SK-N-SH treated with all-trans-retinoic acid at 6 μM for 48 hours (cell line): Measurements from ENCODE around the gene RAB38.

Experiments
- ATAC-seq: fragments of 200-7000 bp; cut with Tn5 transposase; 3 replicates; pipeline ENCODE4 v1.9.1; 2020; ENCODE audit warnings: mild to moderate bottlenecking, moderate library complexity
- ARNTL ChIP-seq: fragments of 450-650 bp; formaldehyde crosslinking; IDR thresholded peaks from 2 replicates; pipeline ENCODE4 v1.5.0; 2020; ENCODE audit warnings: low read depth, mild to moderate bottlenecking, moderate library complexity, borderline replicate concordance
- CSDC2 ChIP-seq: fragments of 250-450 bp; sonication (Bioruptor Pico); IDR thresholded peaks from 2 replicates; pipeline ENCODE4 v1.5.0; 2020; ENCODE audit warnings: mild to moderate bottlenecking, moderate library complexity
- ESRRG ChIP-seq: fragments of 250-450 bp; sonication (Bioruptor Pico); IDR thresholded peaks from 2 replicates; pipeline ENCODE4 v1.6.1; 2021; ENCODE audit warnings: mild to moderate bottlenecking
- GLIS3 ChIP-seq: fragments of 250-450 bp; sonication (Bioruptor Pico); IDR thresholded peaks from 2 replicates; pipeline ENCODE4 v1.5.0; 2020; ENCODE audit warnings: mild to moderate bottlenecking, moderate library complexity
- ISL1 ChIP-seq: fragments of 250-450 bp; sonication (Bioruptor Pico); IDR thresholded peaks from 2 replicates; pipeline ENCODE4 v2.1.2; 2022; ENCODE audit warnings: mild to moderate bottlenecking, moderate library complexity
- OSR1 ChIP-seq: fragments of 250-450 bp; sonication (Bioruptor Pico); IDR thresholded peaks from 2 replicates; pipeline ENCODE4 v1.8.0; 2022; ENCODE audit warnings: moderate library complexity, mild to moderate bottlenecking, inconsistent platforms
- PPARA ChIP-seq: fragments of 250-450 bp; sonication (Bioruptor Pico); IDR thresholded peaks from 2 replicates; pipeline ENCODE4 v1.5.0; 2020; ENCODE audit warnings: mild to moderate bottlenecking, borderline replicate concordance
- RARB ChIP-seq: fragments of 250-450 bp; sonication (Bioruptor Pico); IDR thresholded peaks from 2 replicates; pipeline ENCODE4 v1.8.0; 2021; ENCODE audit warnings: mild to moderate bottlenecking, moderate library complexity
- SNAI2 ChIP-seq: fragments of 250-450 bp; sonication (Bioruptor Pico); IDR thresholded peaks from 2 replicates; pipeline ENCODE4 v1.5.0; 2020; ENCODE audit warnings: mild to moderate bottlenecking, moderate library complexity
- TCF4 ChIP-seq: fragments of 250-450 bp; sonication (Bioruptor Pico); IDR thresholded peaks from 2 replicates; pipeline ENCODE4 v1.8.0; 2021; ENCODE audit warnings: mild to moderate bottlenecking, moderate library complexity, borderline replicate concordance
- TOX ChIP-seq: fragments of 250-450 bp; sonication (Bioruptor Pico); IDR thresholded peaks from 2 replicates; pipeline ENCODE4 v1.8.0; 2021; ENCODE audit warnings: mild to moderate bottlenecking, moderate library complexity, borderline replicate concordance
- ZC3H10 ChIP-seq: fragments of 250-450 bp; sonication (Bioruptor Pico); IDR thresholded peaks from 2 replicates; pipeline ENCODE4 v1.5.1; 2021; ENCODE audit warnings: mild to moderate bottlenecking, moderate library complexity
- ZFP3 ChIP-seq: fragments of 250-450 bp; sonication (Bioruptor Pico); IDR thresholded peaks from 2 replicates; pipeline ENCODE4 v1.5.0; 2020; ENCODE audit warnings: mild to moderate bottlenecking, moderate library complexity
- ZNF565 ChIP-seq: fragments of 450-650 bp; formaldehyde crosslinking; conservative IDR thresholded peaks from 2 replicates; pipeline ENCODE4 v1.5.0; 2020; ENCODE audit warnings: low read depth, mild to moderate bottlenecking, moderate library complexity
- ZNF8 ChIP-seq: fragments of 450-650 bp; formaldehyde crosslinking; IDR thresholded peaks from 2 replicates; pipeline ENCODE4 v1.5.0; 2020; ENCODE audit warnings: mild to moderate bottlenecking, moderate library complexity
- TF ChIP-seq, protein P1 (sequence below): fragments of 250-450 bp; sonication (Bioruptor Pico); IDR thresholded peaks from 2 replicates; pipeline ENCODE4 v1.5.0; 2020; ENCODE audit warnings: mild to moderate bottlenecking, moderate library complexity
- TF ChIP-seq, protein P2 (sequence below): fragments of 250-450 bp; sonication (Bioruptor Pico); IDR thresholded peaks from 2 replicates; pipeline ENCODE4 v1.5.1; 2020; ENCODE audit warnings: low read depth, mild to moderate bottlenecking, moderate library complexity
- TF ChIP-seq, protein P3 (sequence below): fragments of 250-450 bp; sonication (Bioruptor Pico); IDR thresholded peaks from 2 replicates; pipeline ENCODE4 v1.8.0; 2020; ENCODE audit warnings: mild to moderate bottlenecking, moderate library complexity, borderline replicate concordance
- TF ChIP-seq, protein P4 (sequence below): fragments of 250-450 bp; sonication (Bioruptor Pico); IDR thresholded peaks from 2 replicates; pipeline ENCODE4 v1.8.0; 2021; ENCODE audit warnings: low read depth, mild to moderate bottlenecking, moderate library complexity, borderline replicate concordance

Gene RAB38

DNA sequence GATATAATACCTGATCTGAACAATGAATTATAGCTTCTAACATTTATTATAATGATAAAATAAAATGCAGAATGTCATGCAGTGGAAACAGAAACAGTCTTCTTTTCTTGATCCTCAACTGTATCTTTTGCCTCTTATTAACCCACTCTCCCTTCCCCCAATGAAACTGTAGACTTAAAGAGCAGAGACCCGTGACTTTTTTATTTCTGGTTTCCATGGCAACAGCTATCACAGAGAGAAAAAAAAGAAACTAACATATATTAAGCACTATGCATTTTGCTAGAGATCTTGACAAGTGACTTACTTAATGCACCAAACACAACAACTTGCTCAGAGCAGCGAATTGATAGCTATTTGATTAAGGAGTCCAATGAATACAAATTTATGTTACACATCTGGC, 69.3 kb downstream of the RAB38 start (continued):
- TF ChIP-seq, protein P1, sequence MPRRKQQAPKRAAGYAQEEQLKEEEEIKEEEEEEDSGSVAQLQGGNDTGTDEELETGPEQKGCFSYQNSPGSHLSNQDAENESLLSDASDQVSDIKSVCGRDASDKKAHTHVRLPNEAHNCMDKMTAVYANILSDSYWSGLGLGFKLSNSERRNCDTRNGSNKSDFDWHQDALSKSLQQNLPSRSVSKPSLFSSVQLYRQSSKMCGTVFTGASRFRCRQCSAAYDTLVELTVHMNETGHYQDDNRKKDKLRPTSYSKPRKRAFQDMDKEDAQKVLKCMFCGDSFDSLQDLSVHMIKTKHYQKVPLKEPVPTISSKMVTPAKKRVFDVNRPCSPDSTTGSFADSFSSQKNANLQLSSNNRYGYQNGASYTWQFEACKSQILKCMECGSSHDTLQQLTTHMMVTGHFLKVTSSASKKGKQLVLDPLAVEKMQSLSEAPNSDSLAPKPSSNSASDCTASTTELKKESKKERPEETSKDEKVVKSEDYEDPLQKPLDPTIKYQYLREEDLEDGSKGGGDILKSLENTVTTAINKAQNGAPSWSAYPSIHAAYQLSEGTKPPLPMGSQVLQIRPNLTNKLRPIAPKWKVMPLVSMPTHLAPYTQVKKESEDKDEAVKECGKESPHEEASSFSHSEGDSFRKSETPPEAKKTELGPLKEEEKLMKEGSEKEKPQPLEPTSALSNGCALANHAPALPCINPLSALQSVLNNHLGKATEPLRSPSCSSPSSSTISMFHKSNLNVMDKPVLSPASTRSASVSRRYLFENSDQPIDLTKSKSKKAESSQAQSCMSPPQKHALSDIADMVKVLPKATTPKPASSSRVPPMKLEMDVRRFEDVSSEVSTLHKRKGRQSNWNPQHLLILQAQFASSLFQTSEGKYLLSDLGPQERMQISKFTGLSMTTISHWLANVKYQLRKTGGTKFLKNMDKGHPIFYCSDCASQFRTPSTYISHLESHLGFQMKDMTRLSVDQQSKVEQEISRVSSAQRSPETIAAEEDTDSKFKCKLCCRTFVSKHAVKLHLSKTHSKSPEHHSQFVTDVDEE (CRISPR knock-in tag) = no peak

DNA sequence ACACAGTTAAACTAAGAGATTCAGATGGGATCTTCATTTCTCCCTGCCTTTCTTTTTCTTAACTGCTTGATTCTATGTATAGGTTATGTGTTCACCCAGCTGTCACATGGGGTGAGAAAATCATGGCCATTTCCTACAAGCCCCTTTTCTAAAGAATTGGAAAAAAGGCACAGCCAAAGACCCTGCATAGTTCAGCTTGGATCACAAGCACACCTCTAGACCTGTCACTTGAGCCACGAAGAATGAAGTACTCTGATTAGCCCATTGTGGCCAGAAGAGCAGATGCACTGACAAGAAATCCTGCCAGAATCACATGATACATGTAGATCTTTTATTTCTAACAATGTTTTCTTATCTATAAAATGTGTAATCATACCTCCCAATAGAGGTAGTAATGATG, 69.7 kb downstream of the RAB38 start:
- TF ChIP-seq TOX (CRISPR knock-in tag) (no peak), PPARA (CRISPR knock-in tag) (no peak), ZC3H10 (no peak), OSR1 (CRISPR knock-in tag) (no peak), ARNTL (no peak), ZNF8 (CRISPR knock-in tag) (no peak), TCF4 (CRISPR knock-in tag) (no peak), ISL1 (CRISPR knock-in tag) (no peak), ESRRG (CRISPR knock-in tag) (no peak), ZFP3 (no peak), ZNF565 (CRISPR knock-in tag) (no peak), SNAI2 (CRISPR knock-in tag) (no peak), GLIS3 (CRISPR knock-in tag) (no peak), RARB (CRISPR knock-in tag) (no peak)
- TF ChIP-seq, protein P2, sequence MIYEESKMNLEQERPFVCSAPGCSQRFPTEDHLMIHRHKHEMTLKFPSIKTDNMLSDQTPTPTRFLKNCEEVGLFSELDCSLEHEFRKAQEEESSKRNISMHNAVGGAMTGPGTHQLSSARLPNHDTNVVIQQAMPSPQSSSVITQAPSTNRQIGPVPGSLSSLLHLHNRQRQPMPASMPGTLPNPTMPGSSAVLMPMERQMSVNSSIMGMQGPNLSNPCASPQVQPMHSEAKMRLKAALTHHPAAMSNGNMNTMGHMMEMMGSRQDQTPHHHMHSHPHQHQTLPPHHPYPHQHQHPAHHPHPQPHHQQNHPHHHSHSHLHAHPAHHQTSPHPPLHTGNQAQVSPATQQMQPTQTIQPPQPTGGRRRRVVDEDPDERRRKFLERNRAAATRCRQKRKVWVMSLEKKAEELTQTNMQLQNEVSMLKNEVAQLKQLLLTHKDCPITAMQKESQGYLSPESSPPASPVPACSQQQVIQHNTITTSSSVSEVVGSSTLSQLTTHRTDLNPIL = no peak
- TF ChIP-seq, protein P3, sequence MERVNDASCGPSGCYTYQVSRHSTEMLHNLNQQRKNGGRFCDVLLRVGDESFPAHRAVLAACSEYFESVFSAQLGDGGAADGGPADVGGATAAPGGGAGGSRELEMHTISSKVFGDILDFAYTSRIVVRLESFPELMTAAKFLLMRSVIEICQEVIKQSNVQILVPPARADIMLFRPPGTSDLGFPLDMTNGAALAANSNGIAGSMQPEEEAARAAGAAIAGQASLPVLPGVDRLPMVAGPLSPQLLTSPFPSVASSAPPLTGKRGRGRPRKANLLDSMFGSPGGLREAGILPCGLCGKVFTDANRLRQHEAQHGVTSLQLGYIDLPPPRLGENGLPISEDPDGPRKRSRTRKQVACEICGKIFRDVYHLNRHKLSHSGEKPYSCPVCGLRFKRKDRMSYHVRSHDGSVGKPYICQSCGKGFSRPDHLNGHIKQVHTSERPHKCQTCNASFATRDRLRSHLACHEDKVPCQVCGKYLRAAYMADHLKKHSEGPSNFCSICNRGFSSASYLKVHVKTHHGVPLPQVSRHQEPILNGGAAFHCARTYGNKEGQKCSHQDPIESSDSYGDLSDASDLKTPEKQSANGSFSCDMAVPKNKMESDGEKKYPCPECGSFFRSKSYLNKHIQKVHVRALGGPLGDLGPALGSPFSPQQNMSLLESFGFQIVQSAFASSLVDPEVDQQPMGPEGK (CRISPR knock-in tag) = no peak
- TF ChIP-seq, protein P1 (CRISPR knock-in tag) = no peak
- TF ChIP-seq, protein P4, sequence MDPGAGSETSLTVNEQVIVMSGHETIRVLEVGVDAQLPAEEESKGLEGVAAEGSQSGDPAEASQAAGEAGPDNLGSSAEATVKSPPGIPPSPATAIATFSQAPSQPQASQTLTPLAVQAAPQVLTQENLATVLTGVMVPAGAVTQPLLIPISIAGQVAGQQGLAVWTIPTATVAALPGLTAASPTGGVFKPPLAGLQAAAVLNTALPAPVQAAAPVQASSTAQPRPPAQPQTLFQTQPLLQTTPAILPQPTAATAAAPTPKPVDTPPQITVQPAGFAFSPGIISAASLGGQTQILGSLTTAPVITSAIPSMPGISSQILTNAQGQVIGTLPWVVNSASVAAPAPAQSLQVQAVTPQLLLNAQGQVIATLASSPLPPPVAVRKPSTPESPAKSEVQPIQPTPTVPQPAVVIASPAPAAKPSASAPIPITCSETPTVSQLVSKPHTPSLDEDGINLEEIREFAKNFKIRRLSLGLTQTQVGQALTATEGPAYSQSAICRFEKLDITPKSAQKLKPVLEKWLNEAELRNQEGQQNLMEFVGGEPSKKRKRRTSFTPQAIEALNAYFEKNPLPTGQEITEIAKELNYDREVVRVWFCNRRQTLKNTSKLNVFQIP = no peak
- TF ChIP-seq, all 23 proteins: peak for 0
- no peak for ATAC-seq

DNA sequence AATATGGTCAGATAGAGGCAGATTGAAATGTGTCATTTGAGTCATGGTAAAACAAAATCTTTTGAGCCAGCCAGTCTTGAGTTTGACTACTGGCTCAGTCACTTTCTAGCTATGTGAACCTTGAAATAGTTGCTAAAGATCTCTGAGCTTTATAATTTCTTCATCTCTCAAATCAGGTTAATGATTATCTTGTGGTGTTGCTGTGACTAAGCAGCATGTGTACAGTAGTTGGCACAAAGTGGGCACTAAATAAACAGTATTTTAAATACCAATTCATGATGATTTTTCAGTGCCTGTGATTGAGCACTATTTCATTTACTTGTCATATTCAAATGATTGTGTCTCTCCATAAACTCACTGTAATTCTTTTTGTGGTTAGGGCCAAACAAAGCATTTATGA, 70.8 kb downstream of the RAB38 start:
- no peak for TF ChIP-seq CSDC2 (CRISPR knock-in tag)
- no peak for TF ChIP-seq RARB (CRISPR knock-in tag)
- TF ChIP-seq TCF4 (CRISPR knock-in tag) = no peak
- ATAC-seq = no peak
